Fibroblast of pulmonary artery (primary cell): ENCODE results near the gene ALOX5AP.

ENCODE experiments used
- DNase-seq: peaks from one replicate; pipeline ENCODE4 v3.0.0-alpha.2; 2010; ENCODE audit warnings: low read depth
- H3K4me3 ChIP-seq: replicated peaks from 2 replicates; pipeline ENCODE4 v1.5.1; 2011; ENCODE audit warnings: low read depth, mild to moderate bottlenecking, control low read depth, low read length, moderate library complexity
- CTCF ChIP-seq: IDR thresholded peaks from 2 replicates; pipeline ENCODE4 v1.5.1; 2011; ENCODE audit warnings: mild to moderate bottlenecking, control low read depth, low read length, inconsistent platforms; ENCODE audit errors: missing control alignments

Gene ALOX5AP

GRCh38 chr13:30797847-30798535, 62.6 kb downstream of the ALOX5AP start:
- no peak for DNase-seq
- TF ChIP-seq CTCF, result no peak
- no peak overlapping the region for H3K4me3 ChIP-seq

- DNase-seq, result no peak
- no peak for TF ChIP-seq CTCF
- no peak overlapping the region for H3K4me3 ChIP-seq
Measured at GRCh38 chr13:30798776-30799355, 63.5 kb downstream of the ALOX5AP start.

GRCh38 chr13:30799356-30799824, 64.0 kb downstream of the ALOX5AP start:
- TF ChIP-seq CTCF, result no peak
- no peak for DNase-seq
- no peak overlapping the region for H3K4me3 ChIP-seq

GRCh38 chr13:30800107-30800506, 64.8 kb downstream of the ALOX5AP start:
- no peak for DNase-seq
- TF ChIP-seq CTCF, result no peak
- no peak overlapping the region for H3K4me3 ChIP-seq

GRCh38 chr13:30802501-30802900, 67.2 kb downstream of the ALOX5AP start:
- H3K4me3 ChIP-seq, result no peak overlapping the region
- no peak for TF ChIP-seq CTCF
- no peak for DNase-seq

GRCh38 chr13:30802953-30803478, 67.7 kb downstream of the ALOX5AP start:
- H3K4me3 ChIP-seq, result peak overlapping the region; percentile 28
- peak; percentile 82 for TF ChIP-seq CTCF
- DNase-seq, result peak; percentile 82
